ENCODE measurements around the gene WT1. TPM values are rescaled to one million over a fixed set of nuclear protein-coding genes. Genes with fewer than 3 reads are reported as not detected.

Gene WT1
- total and polyA plus RNA-seq, 2 of the 8 experiments (the other 6 are each of a cell fraction or from before 2014, with no cell fraction given): 0.05 to 0.17 TPM

DNA sequence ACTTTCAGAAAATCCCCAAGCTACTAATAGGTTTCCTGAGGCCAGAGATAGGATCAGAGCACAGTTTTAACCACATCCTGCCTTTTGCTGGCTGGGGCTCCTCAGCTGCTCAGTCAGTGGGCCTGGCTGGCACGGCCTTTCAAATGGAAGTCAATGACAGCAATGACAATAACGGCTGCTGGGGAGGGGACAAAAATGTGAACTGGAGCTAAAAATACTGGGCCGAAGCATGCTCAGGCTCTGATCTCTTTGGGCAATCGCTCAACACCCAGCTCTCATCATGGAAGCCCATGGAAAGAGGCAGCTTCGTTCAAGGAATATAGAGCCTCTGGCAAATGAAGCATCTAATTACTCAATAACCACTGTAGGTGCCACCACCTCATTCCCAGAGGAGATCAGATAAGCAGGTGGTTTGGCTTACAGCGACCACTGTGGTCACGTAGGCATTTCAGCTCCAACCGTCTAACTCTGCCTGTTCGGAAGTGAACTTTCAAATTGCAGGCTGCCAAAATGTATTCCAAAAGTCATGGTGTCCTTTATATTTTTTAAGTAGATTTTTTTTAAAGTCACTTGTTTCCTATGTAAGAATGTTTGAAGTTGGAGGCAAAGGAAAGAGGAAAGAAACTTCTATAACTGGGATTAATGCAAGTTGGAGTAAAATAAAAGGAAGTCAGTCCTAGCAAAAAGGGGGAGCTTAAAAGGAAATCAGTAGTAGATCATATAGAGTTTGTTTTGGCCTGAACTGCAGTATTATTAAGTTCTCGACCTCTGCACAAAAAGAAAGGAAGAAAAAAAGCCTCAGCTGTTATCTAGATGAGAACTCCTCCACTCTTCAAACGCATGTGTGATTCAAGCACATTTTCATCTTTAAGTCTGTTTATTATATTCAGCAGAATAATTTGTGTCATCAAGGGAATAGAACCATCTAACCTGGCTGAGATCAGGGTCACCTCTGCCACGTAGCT lies 14.1 kb downstream of the WT1 start:
- H3K4me3 ChIP-seq (ENCODE audit: extremely low read depth in 1 of 4, insufficient read depth in 2 of 4, low read depth in 3 of 4, low read length in 4 of 4): no peak overlapping the region
- H4K20me1 ChIP-seq (replicated peaks in 1 of 2; ENCODE audit: control insufficient read depth in 1 of 2, insufficient read depth in 2 of 2, low read length in 2 of 2): peaks cover 2 to 3% of the 10 kb centered on the region in 2 experiments
- H2BK15ac ChIP-seq (ENCODE audit: low read length): no peak overlapping the region
- no peak overlapping the region for H3K23ac ChIP-seq (ENCODE audit: insufficient read length)
- 89% methylated on average over 12 of the region's 12 CpGs; no CpG with 5 or more reads in 1 of the 2 experiments for WGBS, 2 experiments (ENCODE audit: extremely low coverage in 1 of 2, insufficient coverage in 1 of 2, insufficient read length in 1 of 2, insufficient replicate concordance in 2 of 2, low coverage in 1 of 2, low lambda C conversion rate in 2 of 2, missing lambda C conversion rate in 1 of 2)
- peaks cover 2 to 9% (median 4%) of the 10 kb centered on the region in 4 experiments; a peak in 6 of 7 replicates for H3K4me1 ChIP-seq (replicated peaks in 1 of 4; ENCODE audit: control insufficient read depth in 3 of 4, insufficient read depth in 4 of 4, low read length in 3 of 4)
- no peak overlapping the region for H4K91ac ChIP-seq (replicated peaks; ENCODE audit: insufficient read length, low read length)
- DNase-seq (ENCODE audit: low read depth in 1 of 2, low spot score in 2 of 2) (no peak), FAIRE-seq (no peak)
- H3K23me2 ChIP-seq (ENCODE audit: low read depth, low read length): peaks cover under 1% of the 10 kb centered on the region; the same call in 1 of the 2 replicates
- no peak overlapping the region for H4K8ac ChIP-seq (ENCODE audit: extremely low read depth, insufficient read depth, low read length)
- H2BK5ac ChIP-seq (ENCODE audit: low read depth, low read length): no peak overlapping the region
- no peak overlapping the region for H2AK5ac ChIP-seq (ENCODE audit: low read depth, low read length)
- H3K18ac ChIP-seq (ENCODE audit: extremely low read depth, low read length): no peak overlapping the region
- H3K56ac ChIP-seq (replicated peaks; ENCODE audit: insufficient read length, low read depth, low read length): no peak overlapping the region
- H2BK120ac ChIP-seq (replicated peaks; ENCODE audit: low read depth, low read length): no peak overlapping the region
- CTCF ChIA-PET (ENCODE audit: partially characterized antibody): interaction anchor here (0.8 to 2.5 kb wide), 8 partner anchors 9 to 70 kb away, joined by 3 to 9 read pairs (median 4); no protein-coding TSS in a partner anchor
- POLR2A ChIA-PET (ENCODE audit: partially characterized antibody): no interaction called here
- H3K4ac ChIP-seq (replicated peaks; ENCODE audit: insufficient read length, low read depth, low read length): no peak overlapping the region
- no peak overlapping the region for H2AFZ ChIP-seq (ENCODE audit: low read length)
- peaks cover 7 to 23% (median 17%) of the 10 kb centered on the region in 4 experiments for H3K27me3 ChIP-seq (replicated peaks in 1 of 4; ENCODE audit: control insufficient read depth in 3 of 4, extremely low read depth in 1 of 4, insufficient read depth in 3 of 4, low read length in 3 of 4)
- H3K4me2 ChIP-seq (ENCODE audit: insufficient read depth in 1 of 2, low read depth in 2 of 2, low read length in 2 of 2): no peak overlapping the region
- no peaks in the 10 kb centered on the region for H3K9me3 ChIP-seq (ENCODE audit: insufficient read depth in 2 of 2, low read depth in 1 of 2, low read length in 1 of 2)
- H3K14ac ChIP-seq (ENCODE audit: insufficient read length): no peak overlapping the region
- H2BK20ac ChIP-seq (ENCODE audit: low read length): no peak overlapping the region
- H3K79me1 ChIP-seq (ENCODE audit: low read depth, low read length): no peaks in the 10 kb centered on the region
- H3K27ac ChIP-seq (ENCODE audit: low read depth, low read length): no peak overlapping the region
- H3K79me2 ChIP-seq (ENCODE audit: control insufficient read depth in 1 of 2, insufficient read depth in 2 of 2, low read length in 2 of 2): no peaks in the 10 kb centered on the region
- H2BK12ac ChIP-seq (ENCODE audit: low read depth, low read length): no peak overlapping the region
- no peak overlapping the region for H3K9ac ChIP-seq (replicated peaks in 1 of 4; ENCODE audit: extremely low read depth in 1 of 4, low read depth in 3 of 4, low read length in 3 of 4)
- no peak overlapping the region for H4K5ac ChIP-seq (ENCODE audit: insufficient read length, low read depth, low read length)
- no peaks in the 10 kb centered on the region for H3K36me3 ChIP-seq (ENCODE audit: control insufficient read depth in 2 of 4, insufficient read depth in 4 of 4, low read length in 3 of 4)
- TF ChIP-seq RXRA (IDR thresholded peaks at IDR 0.05; ENCODE audit: insufficient read depth, low read depth, low read length) (no peak), EZH2 (IDR thresholded peaks at IDR 0.05; ENCODE audit: low read depth, low read length, severe bottlenecking) (no peak), SUZ12 (IDR thresholded peaks at IDR 0.05; ENCODE audit: low read length) (no peak), KDM1A (IDR thresholded peaks at IDR 0.05; ENCODE audit: borderline replicate concordance, low read length) (no peak), GTF2F1 (IDR thresholded peaks at IDR 0.05; ENCODE audit: borderline replicate concordance, low read depth, low read length) (no peak), RNF2 (IDR thresholded peaks at IDR 0.05; ENCODE audit: borderline replicate concordance, low read depth, low read length, missing control alignments, poor library complexity, severe bottlenecking) (no peak), SRF (IDR thresholded peaks at IDR 0.05; ENCODE audit: low read depth, low read length) (no peak), SP2 (IDR thresholded peaks at IDR 0.05; ENCODE audit: low read length) (no peak)
- TF ChIP-seq, protein P1, sequence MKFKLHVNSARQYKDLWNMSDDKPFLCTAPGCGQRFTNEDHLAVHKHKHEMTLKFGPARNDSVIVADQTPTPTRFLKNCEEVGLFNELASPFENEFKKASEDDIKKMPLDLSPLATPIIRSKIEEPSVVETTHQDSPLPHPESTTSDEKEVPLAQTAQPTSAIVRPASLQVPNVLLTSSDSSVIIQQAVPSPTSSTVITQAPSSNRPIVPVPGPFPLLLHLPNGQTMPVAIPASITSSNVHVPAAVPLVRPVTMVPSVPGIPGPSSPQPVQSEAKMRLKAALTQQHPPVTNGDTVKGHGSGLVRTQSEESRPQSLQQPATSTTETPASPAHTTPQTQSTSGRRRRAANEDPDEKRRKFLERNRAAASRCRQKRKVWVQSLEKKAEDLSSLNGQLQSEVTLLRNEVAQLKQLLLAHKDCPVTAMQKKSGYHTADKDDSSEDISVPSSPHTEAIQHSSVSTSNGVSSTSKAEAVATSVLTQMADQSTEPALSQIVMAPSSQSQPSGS (IDR thresholded peaks at IDR 0.05; ENCODE audit: low read length): no peak

All from H1 (cell line).